SIG-M5 treated with dmso at 0.1 percent for 504 hours (cell line): Measurements from ENCODE around the gene PACRG.

ENCODE experiments used
- DNase-seq: peaks from one replicate; lab custom pipeline; 2025; ENCODE audit not compliant: unreplicated experiment; lab: John Stamatoyannopoulos, UW

PACRG gene

DNA sequence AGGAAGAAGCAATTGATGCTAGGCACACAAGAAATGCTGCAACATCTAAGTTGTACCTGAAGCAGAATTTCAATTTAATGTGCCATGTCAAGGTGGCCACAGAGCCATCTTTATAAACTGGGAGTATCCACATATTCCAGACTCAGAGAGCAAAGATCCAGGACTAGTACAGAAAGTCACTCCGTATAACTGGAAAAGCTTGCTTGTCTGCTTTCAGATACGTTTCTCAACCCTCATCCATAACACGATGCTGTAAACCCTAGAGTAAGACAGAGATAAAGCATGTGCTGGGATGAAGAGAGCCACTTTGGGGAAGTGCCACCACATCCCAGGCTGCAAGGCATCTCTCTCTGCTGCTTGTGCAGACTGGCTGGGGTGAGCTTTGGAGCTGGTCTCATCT, 134.7 kb downstream of the PACRG start:
- DNase-seq, result no peak

DNA sequence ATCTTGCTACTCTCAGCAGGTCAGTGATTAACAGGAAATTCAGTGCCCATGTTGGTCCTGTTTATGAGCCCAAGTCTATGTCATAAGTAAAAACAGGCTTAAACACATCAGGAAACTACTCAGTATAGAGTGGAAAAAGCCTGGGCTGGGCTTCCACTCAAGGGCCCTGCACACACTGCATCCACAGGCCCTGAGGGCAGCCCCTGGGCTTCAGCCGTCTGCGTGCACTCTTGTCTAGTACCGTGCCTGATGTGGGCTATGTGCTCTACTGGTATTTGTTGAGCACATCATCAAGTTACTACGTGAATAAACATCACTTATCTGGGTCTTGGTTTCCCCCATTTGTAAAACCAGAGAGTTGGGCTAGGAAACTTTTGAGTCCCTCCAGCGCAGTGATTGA, 135.2 kb downstream of the PACRG start:
- no peak for DNase-seq

DNA sequence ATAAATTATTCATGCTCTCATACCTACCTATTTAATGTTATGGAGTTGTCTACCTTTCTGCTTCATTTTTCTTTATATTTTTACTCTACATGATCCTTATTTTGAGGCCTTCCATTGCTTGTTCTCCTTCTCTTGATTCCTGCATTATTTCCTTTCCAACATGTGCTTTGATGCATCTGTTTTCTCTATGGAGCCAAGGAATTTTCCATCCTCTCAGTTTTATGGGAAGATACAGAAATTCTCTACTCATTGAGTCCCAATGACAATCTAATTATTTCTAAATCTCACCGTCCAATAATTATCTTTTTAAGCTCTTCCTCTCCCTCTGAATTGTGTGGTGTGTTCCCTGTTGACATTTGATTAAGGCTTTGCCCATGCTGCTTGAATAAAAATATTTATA, 136.0 kb downstream of the PACRG start:
- no peak for DNase-seq

DNA sequence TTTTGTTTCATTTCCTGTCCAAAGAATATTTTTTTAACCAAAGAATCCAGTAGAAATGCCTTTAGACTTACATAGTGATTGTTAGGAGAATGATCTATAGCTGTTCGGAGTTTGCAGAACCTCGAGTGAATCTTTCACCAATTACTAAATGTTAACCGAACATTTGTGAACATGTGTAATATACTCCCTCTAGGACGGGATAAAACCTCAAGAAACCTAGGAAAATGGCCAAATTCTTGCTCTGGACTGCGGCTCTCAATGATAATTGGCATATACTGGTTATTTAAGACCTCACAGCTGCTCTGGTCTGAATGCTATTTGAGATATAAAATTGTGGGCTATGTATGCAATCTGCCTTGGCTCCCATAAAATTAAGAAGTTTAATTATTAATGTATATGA, 137.1 kb downstream of the PACRG start:
- DNase-seq, result no peak

DNA sequence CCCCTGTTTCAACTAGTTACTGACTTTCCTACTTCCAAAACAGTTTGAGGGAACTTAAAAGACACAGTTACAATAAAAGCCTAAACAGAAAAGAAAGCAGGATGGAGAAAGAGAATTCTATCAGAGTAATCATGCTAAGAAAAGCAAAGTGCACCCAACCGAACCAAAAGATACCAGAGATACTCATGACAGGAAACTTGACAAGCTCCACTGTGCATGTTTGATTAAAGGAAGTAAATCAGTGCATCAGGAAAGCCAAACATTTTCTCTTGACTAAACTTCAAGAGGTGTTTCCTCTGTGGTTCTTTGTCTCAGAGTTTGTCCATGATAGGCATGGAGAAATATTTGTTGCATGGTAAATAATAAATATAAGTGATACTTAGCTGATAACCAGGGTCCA, 138.9 kb downstream of the PACRG start:
- no peak for DNase-seq

DNA sequence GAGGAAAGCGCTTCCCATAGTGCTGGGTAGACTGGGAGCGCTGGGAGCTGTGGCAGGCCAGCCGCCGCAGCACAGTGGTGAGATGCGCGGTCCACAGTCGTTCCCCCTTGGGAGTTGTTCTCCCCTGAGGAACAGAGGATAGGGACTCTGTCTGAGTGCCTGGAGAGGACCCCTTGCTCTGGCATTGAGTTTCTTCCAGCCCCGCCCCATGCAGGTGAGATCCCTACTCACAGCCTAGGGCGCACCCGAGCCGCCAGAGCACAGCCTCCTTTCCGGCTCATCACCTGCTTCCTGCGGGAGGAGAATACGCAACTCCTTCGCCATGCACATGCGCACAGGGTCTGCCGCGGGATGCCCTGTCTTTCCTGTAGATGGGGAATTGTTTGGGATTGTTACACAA, 140.6 kb downstream of the PACRG start:
- DNase-seq, result no peak

DNA sequence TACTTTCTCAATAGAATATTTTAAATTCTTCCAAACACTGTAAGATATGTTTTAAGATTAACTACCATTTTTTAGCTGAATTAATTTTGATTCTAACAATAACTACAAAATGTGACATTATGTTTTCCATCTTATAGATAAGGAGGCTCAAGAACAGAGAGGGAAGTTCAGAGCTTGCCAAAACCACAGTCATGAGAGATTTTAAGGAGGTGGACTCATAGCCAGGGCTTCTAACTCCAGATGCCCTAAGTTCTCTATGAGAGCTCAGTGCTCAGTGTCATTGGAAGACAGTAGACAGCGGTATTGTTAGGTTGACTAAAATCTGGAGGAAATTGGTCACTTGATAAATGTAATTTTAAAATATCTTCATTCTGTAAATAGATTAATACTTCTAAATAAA, 144.2 kb downstream of the PACRG start:
- DNase-seq, result no peak

DNA sequence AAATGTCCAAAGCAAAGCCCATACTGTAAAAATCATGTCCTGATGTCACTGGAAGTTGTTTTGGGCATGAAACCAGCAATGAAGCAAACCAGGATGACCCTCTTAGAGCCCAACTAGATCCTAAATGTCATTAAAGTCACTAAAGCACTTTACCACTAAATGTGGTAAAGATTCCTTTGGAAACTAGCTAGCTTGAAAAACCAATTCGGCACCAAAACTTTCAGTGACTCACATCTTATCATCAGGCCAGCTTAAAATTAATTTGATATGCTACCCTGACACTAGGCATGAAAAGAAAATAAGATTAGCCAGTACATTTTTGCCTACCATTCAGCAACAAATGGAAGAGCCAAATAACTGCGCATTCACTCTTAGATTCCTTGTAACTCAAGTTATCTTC, 145.8 kb downstream of the PACRG start:
- DNase-seq, result no peak

DNA sequence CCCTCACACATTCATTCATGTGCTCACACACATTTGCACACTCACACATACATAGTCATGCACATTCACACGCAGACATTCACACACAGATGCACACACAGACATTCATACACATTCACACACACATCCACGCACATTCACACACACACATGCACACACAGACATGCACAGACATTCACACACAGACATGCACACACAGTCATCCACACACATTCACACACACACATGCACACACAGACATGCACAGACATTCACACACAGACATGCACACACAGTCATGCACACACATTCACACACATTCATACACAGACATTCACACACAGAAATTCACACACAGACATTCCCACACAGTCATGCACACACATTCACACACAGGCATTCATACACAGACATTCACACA, 147.3 kb downstream of the PACRG start:
- DNase-seq, result no peak

DNA sequence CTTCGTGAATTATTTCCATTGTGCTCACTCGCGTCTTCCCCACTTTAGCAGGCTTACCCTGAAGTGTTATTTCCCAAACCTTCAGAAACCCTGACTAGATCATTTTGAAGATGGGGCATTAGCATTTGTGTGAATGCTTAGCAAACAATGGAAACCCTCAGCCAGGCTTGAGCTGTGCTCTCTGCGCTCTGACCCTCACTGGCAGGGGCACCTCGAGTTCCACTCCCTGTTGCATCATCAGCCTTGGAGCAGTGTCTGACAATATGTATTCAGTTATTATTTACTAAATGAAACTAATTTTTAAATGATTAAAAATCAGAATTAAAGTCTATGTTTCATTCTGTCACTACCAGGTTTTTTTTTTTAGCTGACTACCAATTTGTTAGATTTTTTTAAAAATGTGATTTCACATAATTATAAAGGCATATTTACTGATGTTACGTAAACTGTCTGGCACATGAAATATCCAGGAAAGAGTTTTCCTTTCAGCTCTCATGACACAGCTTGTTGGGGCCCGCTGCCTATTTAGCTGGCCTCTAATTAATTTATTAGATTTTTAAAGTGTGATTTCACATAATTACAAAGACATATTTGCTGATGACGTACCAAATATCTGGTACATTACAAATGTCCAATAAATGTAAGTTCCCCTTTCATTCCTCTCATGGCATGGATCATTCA, 155.2 kb downstream of the PACRG start:
- DNase-seq, result no peak

DNA sequence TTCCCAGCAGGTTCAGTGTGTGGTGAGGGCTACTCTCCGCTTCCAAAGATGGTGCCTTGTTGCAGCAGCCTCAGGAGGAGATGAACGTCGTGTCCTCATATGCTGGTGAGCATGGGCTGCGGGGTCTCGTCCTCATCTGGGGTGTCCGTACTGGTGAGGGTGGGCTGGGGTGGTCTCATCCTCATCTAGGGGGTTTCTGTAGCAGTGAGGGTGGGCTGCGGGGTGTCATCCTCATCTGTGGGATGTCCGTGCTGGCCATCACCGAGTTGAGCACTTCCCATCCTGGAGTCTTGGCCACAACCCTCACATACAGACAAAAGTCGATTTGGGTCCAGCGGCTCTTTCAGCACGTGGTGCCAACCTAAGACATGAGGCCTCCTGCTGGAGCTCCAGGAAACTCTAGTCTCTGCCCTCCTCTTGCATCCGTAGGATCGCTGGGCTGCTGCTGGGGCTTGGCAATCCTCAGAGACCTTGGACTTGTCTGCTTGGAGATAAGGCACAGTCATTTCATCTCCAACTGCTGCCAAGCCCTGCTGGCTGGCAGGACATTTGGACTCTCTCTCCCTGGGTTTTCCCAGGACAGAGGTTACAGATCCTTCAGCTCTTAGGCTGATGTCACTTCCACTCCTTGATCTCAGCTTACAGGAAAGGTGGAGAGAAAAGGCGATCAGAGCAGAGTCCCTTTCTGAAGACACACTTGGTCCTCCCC, 160.4 kb downstream of the PACRG start:
- DNase-seq, result no peak

DNA sequence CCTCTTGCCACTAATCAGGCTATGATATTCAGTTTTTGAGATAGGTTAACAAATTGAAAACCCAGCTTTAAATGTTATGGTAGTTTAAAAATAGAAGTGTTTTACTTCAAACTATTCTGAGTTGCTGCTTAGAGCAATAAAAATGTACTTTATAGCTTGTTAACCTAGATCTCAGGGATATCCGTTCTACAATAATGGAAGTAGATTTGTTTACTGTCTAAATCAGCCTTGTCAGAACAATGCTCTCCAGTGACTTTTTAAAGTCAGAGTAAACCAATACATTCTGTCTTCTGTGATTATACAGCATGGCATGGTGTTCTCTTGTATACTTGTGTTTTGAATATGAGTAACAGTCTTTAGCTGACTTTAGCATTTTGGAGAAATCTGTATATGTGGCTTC, 161.5 kb downstream of the PACRG start:
- DNase-seq, result no peak

DNA sequence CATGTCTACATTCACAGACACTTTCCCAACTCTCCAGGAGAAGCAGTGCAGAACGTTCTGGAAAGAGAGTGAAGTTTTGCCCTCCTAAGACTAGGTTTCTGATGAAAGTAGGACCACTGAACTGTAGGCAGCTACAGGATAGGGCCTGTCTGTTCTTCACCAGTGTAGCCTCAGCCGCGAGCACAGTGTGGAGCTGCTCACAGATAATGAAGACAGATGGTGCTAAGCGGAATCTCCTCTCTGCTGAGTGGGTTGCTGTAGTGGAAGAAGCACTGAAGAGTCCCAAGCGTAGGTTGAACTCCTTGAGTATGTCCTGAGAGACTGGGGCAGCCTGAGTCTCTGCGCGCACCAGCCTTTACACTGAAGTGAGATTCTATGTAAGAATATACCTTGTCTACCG, 170.2 kb downstream of the PACRG start:
- no peak for DNase-seq

DNA sequence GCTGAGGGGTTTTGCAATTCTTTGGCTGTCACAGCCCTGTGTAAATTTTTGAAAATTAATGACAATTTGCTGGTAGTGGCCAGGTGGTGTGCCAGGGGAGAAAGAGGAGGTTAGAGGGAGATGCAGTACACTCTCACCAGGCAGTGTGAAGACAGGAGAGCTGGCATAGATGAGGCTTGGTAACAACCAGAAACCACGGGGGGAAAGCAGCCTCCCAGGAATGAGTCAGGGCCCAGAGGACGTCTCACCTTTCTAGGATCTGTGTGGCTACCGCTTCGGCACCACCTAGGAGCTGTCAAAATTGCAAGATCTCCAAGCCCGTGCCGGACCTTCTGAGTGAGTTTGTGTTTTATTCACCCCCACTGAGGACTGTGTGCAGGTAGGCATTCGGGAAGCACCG, 171.4 kb downstream of the PACRG start:
- no peak for DNase-seq

DNA sequence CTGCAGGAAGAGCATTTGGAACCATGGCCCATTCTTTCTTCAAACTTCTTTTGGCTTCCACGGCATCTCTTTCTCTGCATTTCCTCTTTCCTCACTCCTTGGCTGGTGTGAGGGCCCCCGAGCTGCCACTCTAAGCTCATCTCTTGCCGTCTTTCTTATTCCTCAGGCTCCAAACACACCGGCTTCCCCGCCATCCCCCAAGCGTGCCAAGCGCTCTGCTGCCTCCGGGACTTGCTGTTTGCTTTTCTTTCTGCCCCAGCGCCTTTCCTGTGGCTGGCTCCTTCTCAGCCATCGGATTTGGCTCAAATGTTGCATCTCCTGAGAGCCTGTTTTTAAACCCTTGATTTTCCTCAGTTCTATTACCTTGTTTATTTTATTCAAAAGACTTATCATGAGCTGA, 172.7 kb downstream of the PACRG start:
- no peak for DNase-seq

DNA sequence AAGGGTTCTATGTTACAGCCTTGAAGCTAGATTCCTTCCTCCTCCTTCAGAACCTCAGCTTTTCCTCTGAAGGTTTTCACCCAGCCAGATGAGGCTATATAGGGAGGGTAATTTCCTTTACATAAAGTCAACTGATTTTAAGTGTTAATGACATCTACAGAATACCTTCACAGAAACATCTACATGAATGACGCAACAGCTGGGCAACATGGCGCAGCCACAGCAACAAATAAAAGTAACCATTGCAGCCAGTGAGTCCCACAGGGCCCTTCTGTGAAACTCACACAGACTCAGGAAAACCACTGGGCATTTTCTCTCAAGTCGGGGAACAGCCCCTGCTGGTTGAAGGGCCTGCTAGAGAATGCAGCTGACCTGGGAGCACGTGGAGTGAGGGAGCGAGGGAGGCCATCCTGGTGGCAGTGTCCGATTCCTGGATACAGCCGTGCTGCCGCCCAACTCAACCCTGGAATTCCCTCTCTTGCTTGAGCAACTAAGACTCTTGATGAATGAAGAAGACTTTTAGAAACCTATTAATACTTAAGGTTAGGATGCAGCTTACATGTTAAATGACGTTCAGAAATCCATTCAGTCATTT, 176.4 kb downstream of the PACRG start:
- no peak for DNase-seq

DNA sequence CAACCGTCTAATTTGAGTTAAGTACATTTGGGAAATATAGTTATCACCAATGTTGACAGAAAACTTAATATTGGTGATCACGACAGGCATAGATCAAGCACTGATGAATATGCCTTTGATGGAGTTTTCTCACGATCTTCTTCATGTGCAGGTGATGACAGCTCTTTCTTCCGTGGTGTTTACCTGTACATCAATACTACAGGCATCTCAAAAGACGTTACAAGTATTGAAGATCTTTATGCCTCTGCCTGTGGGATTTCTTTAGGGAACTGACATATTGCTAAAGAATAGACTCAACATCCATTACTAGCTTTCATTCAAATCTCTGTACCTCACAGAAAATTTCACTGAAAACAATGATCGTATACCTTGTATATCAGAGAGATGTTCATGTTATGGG, 178.7 kb downstream of the PACRG start:
- DNase-seq, result no peak

DNA sequence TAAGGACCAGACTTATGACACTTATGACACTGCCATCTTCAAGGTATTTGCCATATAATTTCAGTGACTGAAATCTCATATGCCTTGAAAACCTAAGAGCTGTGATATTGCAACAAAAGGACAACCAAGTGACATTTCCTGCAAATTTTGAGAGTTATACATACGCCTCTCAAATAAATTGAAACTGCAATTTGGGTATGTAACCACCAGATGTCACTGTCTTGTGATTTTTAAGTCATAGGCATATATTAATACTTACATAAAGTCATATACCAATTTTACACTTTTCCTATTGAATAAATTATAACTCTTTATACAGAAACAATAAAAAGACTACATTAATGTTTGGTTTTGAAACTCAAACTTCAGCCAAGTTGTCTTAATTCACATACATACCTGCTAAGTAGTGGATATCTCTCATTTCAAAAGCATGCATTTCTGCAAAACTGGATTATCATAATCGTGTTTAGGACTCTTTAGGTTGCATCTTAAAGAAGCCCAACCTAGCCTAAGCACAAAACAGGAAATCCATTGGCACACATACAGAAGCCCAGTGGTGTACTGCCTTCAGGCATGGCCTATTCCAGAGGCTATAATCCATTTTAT, 180.2 kb downstream of the PACRG start:
- peak; percentile 8 for DNase-seq

DNA sequence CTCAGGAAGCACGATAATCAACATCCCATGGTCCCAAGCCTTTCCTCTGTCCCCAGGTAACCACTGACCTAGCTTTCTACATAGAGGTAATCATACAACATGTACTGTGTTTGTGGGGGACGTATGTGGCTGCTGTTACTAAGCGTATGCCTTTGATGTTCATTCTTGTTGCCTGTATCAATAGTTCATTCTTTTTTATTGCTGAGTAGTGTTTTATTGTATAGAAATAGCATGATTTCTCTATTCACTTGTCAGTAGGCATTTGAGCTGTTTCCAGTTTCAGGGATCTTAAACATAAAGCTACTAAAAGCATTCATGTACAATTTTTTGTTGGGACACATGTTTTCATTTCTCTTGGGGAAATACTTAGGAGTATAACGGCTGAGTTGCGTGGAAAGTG, 185.4 kb downstream of the PACRG start:
- DNase-seq, result no peak

DNA sequence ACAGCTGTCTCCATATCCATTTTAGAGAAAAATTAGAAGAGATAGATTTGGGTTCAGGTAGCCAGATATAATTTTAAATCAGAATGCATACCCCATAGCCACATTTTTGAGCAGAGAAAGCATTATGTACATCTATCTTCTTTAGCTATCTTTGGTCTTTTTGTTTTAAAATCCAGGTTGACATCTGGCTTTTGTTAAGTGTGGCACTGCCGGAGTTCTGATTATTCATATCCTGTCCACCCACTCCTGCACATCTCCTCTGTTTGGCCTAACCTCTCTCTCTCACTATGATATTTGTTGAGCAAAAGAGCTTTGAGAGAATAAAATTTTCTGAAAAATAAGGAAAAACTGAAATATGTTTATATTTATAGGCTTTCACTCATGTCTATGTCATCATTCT, 189.7 kb downstream of the PACRG start:
- DNase-seq, result no peak

DNA sequence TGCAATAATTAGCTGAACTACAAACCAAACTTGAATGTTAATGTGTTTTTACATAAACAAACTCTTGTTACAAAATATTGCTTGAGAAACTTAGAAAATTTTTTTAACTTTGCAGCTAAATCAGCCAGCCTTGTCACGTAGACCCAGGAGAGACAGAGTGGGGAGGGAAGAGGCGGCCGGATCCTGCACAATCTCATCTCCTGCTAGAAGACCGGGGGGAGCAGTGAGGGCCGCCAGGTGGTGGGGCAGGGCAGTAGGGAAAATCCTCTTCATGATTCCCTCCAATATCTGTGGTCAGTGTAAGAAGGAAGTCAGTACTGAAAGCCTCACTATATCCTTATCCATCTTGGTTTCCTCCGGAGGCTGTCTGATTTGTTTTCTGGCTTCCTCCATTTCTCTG, 193.3 kb downstream of the PACRG start:
- DNase-seq, result no peak

DNA sequence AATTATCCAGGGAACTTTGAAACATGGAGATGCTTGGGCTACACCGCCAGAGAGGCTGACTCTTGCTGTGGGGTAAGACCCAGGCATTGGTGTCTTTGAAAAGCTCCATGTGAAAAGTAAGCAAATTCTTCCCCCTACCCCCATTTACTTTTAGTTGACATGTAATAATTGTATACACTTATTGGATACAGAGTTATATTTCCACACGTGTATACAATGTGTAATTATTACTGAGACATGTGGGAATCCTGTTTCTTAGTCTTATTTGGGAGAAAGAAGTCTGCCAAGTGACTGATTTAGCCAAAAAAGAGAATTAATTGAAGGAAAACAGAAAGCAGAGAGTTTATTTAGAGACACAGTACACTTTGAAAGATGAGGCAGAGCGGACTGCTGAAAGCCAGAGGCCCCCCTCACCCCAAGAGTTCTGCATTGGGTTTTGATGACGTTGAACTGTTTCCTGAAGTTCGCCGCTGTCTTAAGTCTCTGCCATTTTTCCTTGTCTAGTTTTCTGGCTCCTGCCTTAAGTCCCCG, 193.8 kb downstream of the PACRG start:
- no peak for DNase-seq
